Fibroblast of lung (primary cell): Measurements from ENCODE around the gene SECTM1.

Source experiments
- CTCF ChIP-seq, 2 donors: IDR thresholded peaks in 1 of 2; conservative IDR thresholded peaks in 1 of 2; 1 replicate in 1 of 2; 2 replicates in 1 of 2; pipeline ENCODE4 v1.5.1; 2011 to 2012; ENCODE audit warnings: low read length in 2 of 2, control low read depth in 1 of 2, inconsistent platforms in 1 of 2, low read depth in 1 of 2, mild to moderate bottlenecking in 1 of 2
- EZH2 ChIP-seq: IDR thresholded peaks from 2 replicates; pipeline ENCODE4 v1.5.1; 2012; ENCODE audit warnings: low read length, control low read depth, mild to moderate bottlenecking; ENCODE audit errors: missing control alignments

- TF ChIP-seq CTCF (conservative IDR thresholded peaks at IDR 0.05 in 1 of 2, IDR thresholded peaks at IDR 0.05 in 1 of 2; ENCODE audit: low read depth in 1 of 2, low read length in 2 of 2): no peak
- TF ChIP-seq EZH2: no peak
These were observed 17.7 kb upstream of the SECTM1 start for GRCh38 chr17:82351254-82351712.
